ENCODE data around the gene CXCL17. TPM values are rescaled to one million over a fixed set of nuclear protein-coding genes. Genes with fewer than 3 reads are reported as not detected.

Gene CXCL17
- total RNA-seq, 1 donor from 2014 or later, result not detected

DNA sequence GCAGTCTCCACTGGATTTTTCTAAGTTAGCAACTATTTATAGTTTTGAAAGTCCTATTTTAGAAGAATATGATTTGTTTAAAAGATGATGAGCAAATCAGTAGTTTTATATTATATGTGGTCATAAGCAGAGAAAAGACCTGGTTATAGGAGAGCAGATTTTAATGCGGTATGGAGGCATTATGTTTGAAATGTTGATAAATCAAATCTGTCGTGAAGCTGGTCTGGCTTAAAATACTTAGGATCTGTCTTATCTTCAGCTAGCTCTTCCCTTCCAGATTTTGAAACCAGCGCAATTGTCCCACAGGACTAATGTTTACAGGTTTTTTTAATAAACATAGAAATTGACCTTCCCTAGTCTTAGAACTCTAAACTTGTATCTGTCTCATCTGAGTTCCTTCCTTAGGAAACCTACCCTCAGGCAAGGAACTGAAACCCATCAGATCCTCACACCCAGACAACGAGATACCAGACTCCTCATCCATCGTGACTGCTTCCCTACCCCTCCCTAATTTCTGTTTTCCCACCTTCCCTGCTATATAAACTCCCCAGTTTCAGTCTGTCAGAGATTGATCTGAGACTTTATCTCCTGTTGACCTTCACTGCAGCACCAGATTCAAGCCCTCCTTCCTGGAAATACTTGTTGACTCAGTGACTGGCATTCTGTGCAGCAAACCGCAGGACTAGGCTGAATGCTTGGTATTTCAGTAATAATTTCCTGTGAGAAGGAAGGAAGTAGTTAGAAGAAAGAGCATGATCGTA is 37.8 kb upstream of the CXCL17 start:
- peaks cover 2% of the 10 kb centered on the region for H3K9me3 Mint-ChIP-seq (ENCODE audit: low read depth)
- H3K36me3 Mint-ChIP-seq (ENCODE audit: low read depth), result peaks cover 4% of the 10 kb centered on the region
- no peaks in the 10 kb centered on the region for H3K27me3 Mint-ChIP-seq (ENCODE audit: low read depth)
- no peak overlapping the region for H3K4me3 Mint-ChIP-seq (ENCODE audit: unreplicated experiment)
- H3K4me1 Mint-ChIP-seq (ENCODE audit: low read depth), result peaks cover 4% of the 10 kb centered on the region
- TF ChIP-seq, protein P1, sequence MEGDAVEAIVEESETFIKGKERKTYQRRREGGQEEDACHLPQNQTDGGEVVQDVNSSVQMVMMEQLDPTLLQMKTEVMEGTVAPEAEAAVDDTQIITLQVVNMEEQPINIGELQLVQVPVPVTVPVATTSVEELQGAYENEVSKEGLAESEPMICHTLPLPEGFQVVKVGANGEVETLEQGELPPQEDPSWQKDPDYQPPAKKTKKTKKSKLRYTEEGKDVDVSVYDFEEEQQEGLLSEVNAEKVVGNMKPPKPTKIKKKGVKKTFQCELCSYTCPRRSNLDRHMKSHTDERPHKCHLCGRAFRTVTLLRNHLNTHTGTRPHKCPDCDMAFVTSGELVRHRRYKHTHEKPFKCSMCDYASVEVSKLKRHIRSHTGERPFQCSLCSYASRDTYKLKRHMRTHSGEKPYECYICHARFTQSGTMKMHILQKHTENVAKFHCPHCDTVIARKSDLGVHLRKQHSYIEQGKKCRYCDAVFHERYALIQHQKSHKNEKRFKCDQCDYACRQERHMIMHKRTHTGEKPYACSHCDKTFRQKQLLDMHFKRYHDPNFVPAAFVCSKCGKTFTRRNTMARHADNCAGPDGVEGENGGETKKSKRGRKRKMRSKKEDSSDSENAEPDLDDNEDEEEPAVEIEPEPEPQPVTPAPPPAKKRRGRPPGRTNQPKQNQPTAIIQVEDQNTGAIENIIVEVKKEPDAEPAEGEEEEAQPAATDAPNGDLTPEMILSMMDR (IDR thresholded peaks at IDR 0.05), result no peak
- DNase-seq (ENCODE audit: low spot score), result no peak
- H3K27ac Mint-ChIP-seq (ENCODE audit: unreplicated experiment), result no peak overlapping the region

DNA sequence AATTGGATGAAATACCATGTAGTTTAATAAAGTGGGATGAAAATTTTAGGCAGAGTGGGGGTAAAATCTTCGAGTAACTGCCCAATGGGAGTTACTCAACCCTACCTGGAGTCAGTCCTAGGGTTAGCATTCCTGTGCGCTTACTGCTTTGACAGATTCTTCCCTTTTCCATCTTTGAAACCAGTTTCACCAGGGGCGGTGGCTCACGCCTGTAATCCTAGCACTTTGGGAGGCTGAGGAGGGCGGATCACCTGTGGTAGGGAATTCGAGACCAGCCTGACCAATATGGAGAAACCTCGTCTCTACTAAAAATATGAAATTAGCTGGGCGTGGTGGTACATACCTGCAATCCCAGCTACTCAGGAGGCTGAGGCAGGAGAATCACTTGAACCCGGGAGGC is 37.0 kb upstream of the CXCL17 start:
- Mint-ChIP-seq H3K27ac (ENCODE audit: unreplicated experiment) (no peak overlapping the region), H3K4me1 (ENCODE audit: low read depth) (peaks cover 4% of the 10 kb centered on the region), H3K9me3 (ENCODE audit: low read depth) (peaks cover 2% of the 10 kb centered on the region), H3K27me3 (ENCODE audit: low read depth) (peaks cover 2% of the 10 kb centered on the region), H3K36me3 (ENCODE audit: low read depth) (peaks cover 4% of the 10 kb centered on the region), H3K4me3 (ENCODE audit: unreplicated experiment) (no peak overlapping the region)
- TF ChIP-seq, protein P1 (IDR thresholded peaks at IDR 0.05), result no peak
- no peak for DNase-seq (ENCODE audit: low spot score)

DNA sequence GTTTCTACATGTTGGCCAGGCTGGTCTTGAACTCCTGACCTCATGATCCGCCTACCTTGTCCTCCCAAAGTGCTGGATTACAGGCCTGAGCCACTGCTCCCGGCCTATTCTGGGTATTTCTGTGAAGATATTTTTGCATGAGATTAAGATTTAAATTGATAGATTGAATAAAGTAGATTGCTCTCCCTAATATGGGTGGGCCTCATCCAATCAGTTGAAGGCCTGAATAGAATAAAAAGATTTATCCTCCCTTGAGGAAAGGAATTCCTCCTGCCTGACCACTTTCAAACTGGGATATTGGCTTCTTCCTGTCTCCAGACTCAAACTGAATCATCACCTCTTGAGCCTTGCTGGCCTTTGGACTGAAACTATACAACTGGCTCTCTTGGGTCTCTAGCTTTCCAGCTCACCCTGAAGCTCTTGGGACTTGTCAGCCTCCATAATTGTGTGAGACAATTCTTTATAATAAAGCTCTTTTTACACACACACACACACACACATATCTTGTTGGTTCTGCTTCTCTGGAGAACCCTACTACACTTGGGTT is 36.1 kb upstream of the CXCL17 start:
- Mint-ChIP-seq H3K9me3 (ENCODE audit: low read depth) (peaks cover 2% of the 10 kb centered on the region), H3K27ac (ENCODE audit: unreplicated experiment) (no peak overlapping the region), H3K27me3 (ENCODE audit: low read depth) (peaks cover 4% of the 10 kb centered on the region), H3K4me3 (ENCODE audit: unreplicated experiment) (no peak overlapping the region), H3K4me1 (ENCODE audit: low read depth) (peaks cover 4% of the 10 kb centered on the region), H3K36me3 (ENCODE audit: low read depth) (peaks cover 4% of the 10 kb centered on the region)
- no peak for DNase-seq (ENCODE audit: low spot score)
- TF ChIP-seq, protein P1 (IDR thresholded peaks at IDR 0.05), result no peak

DNA sequence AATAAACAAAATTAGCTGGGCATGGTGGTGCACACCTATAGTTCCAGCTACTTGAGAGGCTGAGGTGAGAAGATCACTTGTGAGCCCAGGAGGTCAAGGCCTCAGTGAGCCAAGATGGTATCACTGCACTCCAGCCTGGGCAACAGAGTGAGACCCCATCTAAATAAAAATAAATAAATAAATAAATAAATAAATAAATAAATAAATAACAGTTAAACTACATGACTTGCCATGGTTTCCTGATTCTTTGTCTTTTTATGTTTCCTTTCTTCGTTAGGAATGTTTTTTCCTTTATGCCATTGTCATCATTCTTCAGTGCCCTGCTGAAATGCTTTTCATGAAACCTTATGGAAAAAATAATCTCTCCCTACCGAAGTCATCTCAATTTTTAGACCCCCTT is 35.2 kb upstream of the CXCL17 start:
- H3K9me3 Mint-ChIP-seq (ENCODE audit: low read depth), result peaks cover 2% of the 10 kb centered on the region
- TF ChIP-seq, protein P1 (IDR thresholded peaks at IDR 0.05), result no peak
- H3K36me3 Mint-ChIP-seq (ENCODE audit: low read depth), result peaks cover 2% of the 10 kb centered on the region
- H3K27ac Mint-ChIP-seq (ENCODE audit: unreplicated experiment), result no peak overlapping the region
- no peak for DNase-seq (ENCODE audit: low spot score)
- H3K4me1 Mint-ChIP-seq (ENCODE audit: low read depth), result peaks cover 4% of the 10 kb centered on the region
- H3K27me3 Mint-ChIP-seq (ENCODE audit: low read depth), result peaks cover 7% of the 10 kb centered on the region
- no peak overlapping the region for H3K4me3 Mint-ChIP-seq (ENCODE audit: unreplicated experiment)

DNA sequence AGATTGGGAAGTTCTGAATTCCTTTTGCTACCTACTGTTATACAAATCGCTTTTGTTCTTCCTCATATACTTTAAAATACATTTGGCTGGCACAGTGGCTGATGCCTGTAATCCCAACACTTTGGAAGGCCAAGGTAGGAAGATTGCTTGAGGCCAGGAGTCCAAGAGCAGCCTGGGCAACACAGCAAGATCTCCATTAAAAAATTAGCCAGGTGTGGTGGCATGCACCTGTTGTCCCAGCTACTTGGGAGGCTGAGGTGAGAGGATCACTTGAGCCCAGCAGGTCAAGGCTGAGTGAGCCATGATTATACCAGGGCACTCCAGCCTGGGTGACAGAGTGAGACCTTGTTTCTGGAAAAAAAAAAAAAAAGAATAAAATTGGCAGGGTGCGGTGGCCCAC is 34.4 kb upstream of the CXCL17 start:
- Mint-ChIP-seq H3K36me3 (ENCODE audit: low read depth) (peaks cover 2% of the 10 kb centered on the region), H3K4me3 (ENCODE audit: unreplicated experiment) (no peak overlapping the region), H3K4me1 (ENCODE audit: low read depth) (peaks cover 4% of the 10 kb centered on the region), H3K27ac (ENCODE audit: unreplicated experiment) (no peak overlapping the region), H3K9me3 (ENCODE audit: low read depth) (peaks cover 2% of the 10 kb centered on the region), H3K27me3 (ENCODE audit: low read depth) (peaks cover 11% of the 10 kb centered on the region)
- TF ChIP-seq, protein P1 (IDR thresholded peaks at IDR 0.05), result no peak
- no peak for DNase-seq (ENCODE audit: low spot score)

All from chondrocyte (in vitro differentiated cells).